ENCODE results near the gene DRAXIN.
"Not testable (repeated sequence)": the region's sequence is repeated elsewhere in the genome, so short reads cannot be mapped to it uniquely, and the experiment has no call there.

DRAXIN gene, protein sequence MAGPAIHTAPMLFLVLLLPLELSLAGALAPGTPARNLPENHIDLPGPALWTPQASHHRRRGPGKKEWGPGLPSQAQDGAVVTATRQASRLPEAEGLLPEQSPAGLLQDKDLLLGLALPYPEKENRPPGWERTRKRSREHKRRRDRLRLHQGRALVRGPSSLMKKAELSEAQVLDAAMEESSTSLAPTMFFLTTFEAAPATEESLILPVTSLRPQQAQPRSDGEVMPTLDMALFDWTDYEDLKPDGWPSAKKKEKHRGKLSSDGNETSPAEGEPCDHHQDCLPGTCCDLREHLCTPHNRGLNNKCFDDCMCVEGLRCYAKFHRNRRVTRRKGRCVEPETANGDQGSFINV

DNA sequence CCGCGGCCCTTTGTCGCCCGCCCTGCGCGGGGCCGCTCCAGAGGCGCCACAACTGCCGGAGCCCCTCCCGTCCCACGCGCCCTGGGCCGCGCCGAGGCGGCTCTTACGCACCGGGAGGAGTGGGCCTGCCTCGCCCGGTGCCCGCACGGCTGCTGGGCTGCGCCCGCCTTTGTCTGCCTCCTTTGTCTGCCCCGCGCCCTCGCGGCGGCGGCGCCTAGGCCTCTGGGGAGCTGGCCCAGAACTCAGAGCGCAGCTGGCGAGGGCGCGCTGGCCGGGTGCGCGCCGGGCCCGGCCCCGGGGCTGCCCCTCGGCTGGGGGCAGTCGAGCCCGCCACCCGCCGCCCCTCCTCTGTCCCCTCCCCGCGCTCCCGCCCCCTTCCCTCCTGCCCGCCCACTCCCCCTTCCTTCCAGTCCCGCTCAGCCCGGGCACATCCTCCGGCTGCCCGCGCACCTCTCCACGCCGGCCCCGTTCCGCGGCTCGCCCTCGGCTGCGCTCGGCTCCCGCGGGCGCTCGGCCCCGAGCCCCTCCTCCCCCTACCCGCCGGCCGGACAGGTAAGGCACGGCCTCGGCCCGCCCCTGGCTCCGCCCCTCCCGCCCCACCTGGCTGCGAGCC, at the start of gene DRAXIN:
Gene DRAXIN, plus strand, starts transcription at position 409 of the 613 bp plus-strand sequence. CDS start 14,549 bp downstream, outside the sequence.
- peaks cover 2% of the 10 kb centered on the region for H3K36me3 Mint-ChIP-seq (ENCODE audit: insufficient read depth)
- H3K4me1 Mint-ChIP-seq = peaks cover 36% of the 10 kb centered on the region
- peaks cover 51% of the 10 kb centered on the region for H3K27me3 Mint-ChIP-seq
- H3K4me3 Mint-ChIP-seq = peak within 1 kb of the TSS; percentile 70
- no peaks in the 10 kb centered on the region for H3K9me3 Mint-ChIP-seq
- DNase-seq (ENCODE audit: low spot score in 2 of 2) = no peak
- peak within 1 kb of the TSS; percentile 35 for H3K27ac Mint-ChIP-seq (ENCODE audit: low read depth)
- ATAC-seq (replicated peaks; ENCODE audit: extremely low read depth, poor library complexity, severe bottlenecking) = no peak

- H3K27ac Mint-ChIP-seq (ENCODE audit: low read depth) = no peak overlapping the region
- H3K9me3 Mint-ChIP-seq = no peaks in the 10 kb centered on the region
- DNase-seq (ENCODE audit: low spot score in 2 of 2) = no peak
- no peak overlapping the region for H3K4me3 Mint-ChIP-seq
- peaks cover 6% of the 10 kb centered on the region for H3K27me3 Mint-ChIP-seq
- H3K36me3 Mint-ChIP-seq (ENCODE audit: insufficient read depth) = no peaks in the 10 kb centered on the region
- ATAC-seq (replicated peaks; ENCODE audit: extremely low read depth, poor library complexity, severe bottlenecking) = no peak
- no peaks in the 10 kb centered on the region for H3K4me1 Mint-ChIP-seq
These were observed 49.7 kb upstream of the DRAXIN start for GRCh38 chr1:11641776-11642305.

DNA sequence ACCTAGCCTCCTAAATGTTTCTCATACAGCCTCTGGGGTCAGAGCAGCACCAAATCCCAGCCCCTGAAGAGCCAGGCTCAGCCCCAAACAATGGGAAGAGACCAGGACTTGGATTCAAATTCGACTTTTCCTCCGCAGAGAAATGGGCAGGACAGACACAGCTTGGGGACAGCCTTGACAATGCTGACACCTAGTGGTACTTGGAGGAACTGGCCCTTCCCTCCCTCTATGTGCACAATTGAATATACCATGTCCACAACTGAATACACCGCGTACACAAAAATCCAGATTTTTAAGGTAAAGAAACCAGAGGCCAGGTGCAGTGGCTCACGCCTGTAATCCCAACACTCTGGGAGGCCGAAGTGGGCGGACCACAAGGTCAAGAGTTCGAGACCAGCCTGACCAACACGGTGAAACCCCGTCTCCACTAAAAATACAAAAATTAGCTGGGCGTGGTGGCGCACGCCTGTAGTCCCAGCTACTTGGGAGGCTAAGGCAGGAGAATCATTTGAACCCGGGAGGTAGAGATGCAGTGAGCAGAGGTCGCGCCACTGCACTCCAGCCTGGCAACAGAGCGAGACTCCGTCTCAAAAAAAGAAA, 49.0 kb upstream of the DRAXIN start:
- not testable (repeated sequence) for H3K36me3 Mint-ChIP-seq (ENCODE audit: insufficient read depth); H3K4me1 Mint-ChIP-seq; H3K27me3 Mint-ChIP-seq; H3K4me3 Mint-ChIP-seq; H3K27ac Mint-ChIP-seq (ENCODE audit: low read depth); H3K9me3 Mint-ChIP-seq
- DNase-seq (ENCODE audit: low spot score in 2 of 2) = peak; percentile 52 to 57
- peak; percentile 64 for ATAC-seq (replicated peaks; ENCODE audit: extremely low read depth, poor library complexity, severe bottlenecking)

- Mint-ChIP-seq H3K27ac (ENCODE audit: low read depth) (no peak overlapping the region), H3K4me1 (no peaks in the 10 kb centered on the region), H3K27me3 (no peaks in the 10 kb centered on the region), H3K9me3 (no peaks in the 10 kb centered on the region), H3K4me3 (no peak overlapping the region), H3K36me3 (ENCODE audit: insufficient read depth) (no peaks in the 10 kb centered on the region)
- ATAC-seq (replicated peaks; ENCODE audit: extremely low read depth, poor library complexity, severe bottlenecking) = no peak
- DNase-seq (ENCODE audit: low spot score in 2 of 2) = no peak
These were observed 47.7 kb upstream of the DRAXIN start for GRCh38 chr1:11643782-11644181.

GRCh38 chr1:11645270-11645669, 46.2 kb upstream of the DRAXIN start:
- no peak for ATAC-seq (replicated peaks; ENCODE audit: extremely low read depth, poor library complexity, severe bottlenecking)
- no peak overlapping the region for H3K4me3 Mint-ChIP-seq
- H3K36me3 Mint-ChIP-seq (ENCODE audit: insufficient read depth) = no peaks in the 10 kb centered on the region
- no peak for DNase-seq (ENCODE audit: low spot score in 2 of 2)
- no peak overlapping the region for H3K27ac Mint-ChIP-seq (ENCODE audit: low read depth)
- H3K4me1 Mint-ChIP-seq = peaks cover 7% of the 10 kb centered on the region
- H3K9me3 Mint-ChIP-seq = no peaks in the 10 kb centered on the region
- H3K27me3 Mint-ChIP-seq = no peaks in the 10 kb centered on the region

GRCh38 chr1:11645670-11646265, 45.7 kb upstream of the DRAXIN start:
- H3K27me3 Mint-ChIP-seq = no peaks in the 10 kb centered on the region
- DNase-seq (ENCODE audit: low spot score in 2 of 2) = peak; percentile 57 to 65
- H3K36me3 Mint-ChIP-seq (ENCODE audit: insufficient read depth) = peaks cover 2% of the 10 kb centered on the region
- peaks cover 10% of the 10 kb centered on the region for H3K4me1 Mint-ChIP-seq
- H3K9me3 Mint-ChIP-seq = no peaks in the 10 kb centered on the region
- peak; percentile 48 for ATAC-seq (replicated peaks; ENCODE audit: extremely low read depth, poor library complexity, severe bottlenecking)
- no peak overlapping the region for H3K4me3 Mint-ChIP-seq
- no peak overlapping the region for H3K27ac Mint-ChIP-seq (ENCODE audit: low read depth)

DNA sequence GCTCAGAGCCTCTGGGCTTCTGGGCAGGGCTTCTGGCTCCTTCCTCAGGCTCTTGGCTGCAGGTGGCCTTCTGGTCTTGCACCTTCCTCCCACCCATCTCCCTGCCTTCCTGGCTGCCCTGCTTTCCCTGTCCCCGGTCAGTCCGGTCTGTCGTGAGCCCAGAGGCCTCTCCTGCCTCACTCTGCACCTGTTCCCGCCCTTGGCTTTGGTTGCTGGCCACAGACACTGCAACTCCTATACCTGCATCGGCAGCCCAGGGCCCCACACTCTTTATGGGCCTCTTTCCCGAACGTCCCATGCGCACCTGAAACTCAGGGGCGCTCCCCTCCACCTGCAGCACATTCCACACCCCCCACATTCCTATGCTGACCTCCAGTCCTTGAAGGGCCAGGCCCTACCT, 45.2 kb upstream of the DRAXIN start:
- Mint-ChIP-seq H3K27ac (ENCODE audit: low read depth) (no peak overlapping the region), H3K27me3 (no peaks in the 10 kb centered on the region), H3K9me3 (no peaks in the 10 kb centered on the region), H3K4me1 (peaks cover 15% of the 10 kb centered on the region), H3K4me3 (no peak overlapping the region), H3K36me3 (ENCODE audit: insufficient read depth) (peaks cover 3% of the 10 kb centered on the region)
- DNase-seq (ENCODE audit: low spot score in 2 of 2) (no peak), ATAC-seq (replicated peaks; ENCODE audit: extremely low read depth, poor library complexity, severe bottlenecking) (no peak)

- Mint-ChIP-seq H3K36me3 (ENCODE audit: insufficient read depth) (peaks cover 3% of the 10 kb centered on the region), H3K27ac (ENCODE audit: low read depth) (no peak overlapping the region), H3K27me3 (no peaks in the 10 kb centered on the region), H3K4me3 (no peak overlapping the region), H3K9me3 (no peaks in the 10 kb centered on the region), H3K4me1 (peaks cover 19% of the 10 kb centered on the region)
- ATAC-seq (replicated peaks; ENCODE audit: extremely low read depth, poor library complexity, severe bottlenecking) = no peak
- DNase-seq (ENCODE audit: low spot score in 2 of 2) = no peak
These were observed 44.2 kb upstream of the DRAXIN start for GRCh38 chr1:11647333-11647732.

- H3K27me3 Mint-ChIP-seq = no peaks in the 10 kb centered on the region
- no peaks in the 10 kb centered on the region for H3K9me3 Mint-ChIP-seq
- H3K4me3 Mint-ChIP-seq = no peak overlapping the region
- no peak overlapping the region for H3K27ac Mint-ChIP-seq (ENCODE audit: low read depth)
- H3K36me3 Mint-ChIP-seq (ENCODE audit: insufficient read depth) = peaks cover 3% of the 10 kb centered on the region
- no peak for ATAC-seq (replicated peaks; ENCODE audit: extremely low read depth, poor library complexity, severe bottlenecking)
- DNase-seq (ENCODE audit: low spot score in 2 of 2) = no peak
- H3K4me1 Mint-ChIP-seq = peaks cover 19% of the 10 kb centered on the region
These were observed 43.5 kb upstream of the DRAXIN start for GRCh38 chr1:11648039-11648438.

DNA sequence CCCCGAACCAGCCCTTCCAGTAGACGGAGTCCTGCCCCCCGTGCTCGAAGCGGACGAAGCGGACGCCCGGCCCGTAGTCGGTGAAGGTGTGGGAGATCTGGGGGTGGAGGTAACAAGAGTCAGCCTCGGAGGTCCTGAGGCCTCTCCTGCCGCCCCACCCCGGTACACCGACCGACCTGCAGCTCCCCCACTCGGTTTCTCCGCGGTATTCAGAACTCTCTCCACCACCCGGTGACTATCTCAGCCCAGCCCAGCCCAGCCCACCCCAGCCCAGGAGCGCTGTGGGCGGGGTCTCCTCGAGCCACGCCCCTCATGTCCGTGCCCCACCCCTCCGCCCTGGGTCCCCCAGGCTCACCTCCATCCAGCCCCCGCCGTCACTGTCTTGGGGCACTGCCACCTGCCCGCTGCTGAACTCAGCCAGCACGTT, 42.8 kb upstream of the DRAXIN start:
- ATAC-seq (replicated peaks; ENCODE audit: extremely low read depth, poor library complexity, severe bottlenecking) (no peak), DNase-seq (ENCODE audit: low spot score in 2 of 2) (no peak)
- Mint-ChIP-seq H3K27ac (ENCODE audit: low read depth) (no peak overlapping the region), H3K4me1 (peaks cover 19% of the 10 kb centered on the region), H3K36me3 (ENCODE audit: insufficient read depth) (peaks cover 3% of the 10 kb centered on the region), H3K4me3 (no peak overlapping the region), H3K27me3 (no peaks in the 10 kb centered on the region), H3K9me3 (no peaks in the 10 kb centered on the region)

- DNase-seq (ENCODE audit: low spot score in 2 of 2) (no peak), ATAC-seq (replicated peaks; ENCODE audit: extremely low read depth, poor library complexity, severe bottlenecking) (no peak)
- no peak overlapping the region for H3K27ac Mint-ChIP-seq (ENCODE audit: low read depth)
- H3K36me3 Mint-ChIP-seq (ENCODE audit: insufficient read depth) = peaks cover 3% of the 10 kb centered on the region
- peaks cover 19% of the 10 kb centered on the region for H3K4me1 Mint-ChIP-seq
- H3K9me3 Mint-ChIP-seq = no peaks in the 10 kb centered on the region
- H3K4me3 Mint-ChIP-seq = no peak overlapping the region
- no peaks in the 10 kb centered on the region for H3K27me3 Mint-ChIP-seq
These were observed 42.3 kb upstream of the DRAXIN start for GRCh38 chr1:11649237-11649623.

GRCh38 chr1:11649624-11650330, 41.7 kb upstream of the DRAXIN start:
- Mint-ChIP-seq H3K36me3 (ENCODE audit: insufficient read depth) (peaks cover 3% of the 10 kb centered on the region), H3K4me1 (peaks cover 19% of the 10 kb centered on the region), H3K9me3 (no peaks in the 10 kb centered on the region), H3K4me3 (peak overlapping the region; percentile 84), H3K27me3 (no peaks in the 10 kb centered on the region), H3K27ac (ENCODE audit: low read depth) (no peak overlapping the region)
- DNase-seq (ENCODE audit: low spot score in 2 of 2) (no peak), ATAC-seq (replicated peaks; ENCODE audit: extremely low read depth, poor library complexity, severe bottlenecking) (no peak)
